HG02588 (cell line): ENCODE data around the gene ZNF678.
A peak's percentile ranks its signal among the peaks of the same experiment; 100 is the strongest.

Experiments used
- ATAC-seq: cut with Tn5 transposase; IDR thresholded peaks from one replicate; pipeline ENCODE4 v1.9.1; 2021; ENCODE audit warnings: mild to moderate bottlenecking, moderate library complexity; ENCODE audit not compliant: unreplicated experiment

The ZNF678 gene

DNA sequence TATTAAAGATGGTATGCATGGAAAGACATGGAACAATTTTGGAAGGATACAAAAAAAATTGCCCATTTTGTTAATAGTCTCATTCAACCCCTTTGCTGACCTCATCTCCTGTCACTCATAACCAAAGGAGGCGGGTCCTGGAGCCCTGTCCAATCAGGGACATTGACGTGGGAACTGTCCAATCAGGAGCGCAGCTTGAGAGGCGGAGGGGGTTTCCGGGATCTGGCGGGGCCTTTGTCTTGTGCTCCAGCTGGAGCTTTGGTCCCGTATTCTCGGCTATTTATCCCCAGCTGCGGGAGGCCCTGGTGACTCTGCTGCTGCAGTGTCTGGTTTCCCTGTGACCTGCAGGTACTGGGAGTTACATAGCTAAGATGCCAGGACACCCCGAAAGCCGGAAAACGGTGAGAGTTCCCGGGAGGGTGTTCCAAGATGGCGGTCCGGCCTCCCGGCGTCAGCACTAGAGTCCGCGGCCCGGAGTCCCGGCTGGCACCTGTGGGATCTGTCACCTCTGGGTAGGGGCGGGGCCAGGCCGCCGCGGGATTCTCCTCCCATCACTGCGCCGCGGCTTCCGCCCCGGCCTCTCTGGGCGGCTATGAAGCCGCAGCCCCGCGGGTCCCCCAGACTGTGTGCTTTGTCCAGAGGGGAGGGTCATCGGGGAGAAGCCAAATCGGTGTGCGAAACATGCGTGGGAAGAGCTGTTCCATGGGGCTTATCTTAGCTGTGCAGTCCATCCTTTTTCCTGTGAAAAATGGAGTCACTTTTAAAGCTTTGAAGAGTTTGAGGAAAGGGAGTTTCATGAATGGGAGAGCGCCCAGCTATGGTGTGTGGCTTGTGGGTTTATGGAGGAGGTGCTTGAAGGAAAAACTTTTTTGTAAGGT lies at the start of gene ZNF678:
TSS of gene ZNF678 (plus strand) at position 233 of the 878 bp plus-strand sequence. CDS start 87,436 bp downstream, outside the sequence.
- peak; percentile 93 for ATAC-seq

DNA sequence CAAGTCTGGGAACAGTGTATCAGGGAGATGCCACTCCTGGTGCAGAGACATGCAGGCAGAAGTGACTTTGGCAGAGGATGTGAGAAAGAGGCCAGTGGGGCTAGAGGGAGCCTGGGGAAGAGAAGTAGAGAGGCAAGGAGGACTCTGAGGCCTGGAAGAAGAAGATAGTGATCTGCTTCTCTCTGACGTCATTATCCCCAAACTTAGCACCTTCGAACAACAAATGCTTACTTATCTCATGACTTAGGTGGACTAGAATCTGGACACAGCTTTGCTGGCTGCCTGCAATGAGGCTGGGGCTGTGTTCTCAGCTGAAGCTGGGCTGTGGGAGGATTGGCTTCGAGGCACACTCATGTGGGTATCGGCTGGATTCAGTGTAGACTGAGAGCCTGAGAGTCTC lies 44.5 kb upstream of the ZNF678 start:
- ATAC-seq: no peak

DNA sequence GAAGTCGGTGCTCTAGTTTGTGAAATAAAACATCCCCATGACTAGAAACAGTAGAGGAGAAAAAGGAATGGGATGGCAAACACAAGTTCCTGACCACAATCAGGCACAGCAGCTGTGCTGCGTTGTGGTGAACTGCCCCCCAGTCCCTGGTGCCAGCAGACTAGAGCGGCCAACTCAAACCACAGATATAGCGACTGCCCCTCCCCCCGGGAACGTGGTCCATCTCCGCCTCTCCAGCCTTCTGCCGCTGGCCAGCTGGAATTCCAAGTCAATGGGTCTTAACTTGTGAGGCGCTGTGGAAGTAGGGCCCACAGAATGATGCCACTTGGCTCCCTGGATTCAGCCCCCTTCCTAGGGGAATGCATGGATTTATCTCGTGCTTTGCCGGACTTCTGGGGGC lies 41.6 kb upstream of the ZNF678 start:
- ATAC-seq: no peak

DNA sequence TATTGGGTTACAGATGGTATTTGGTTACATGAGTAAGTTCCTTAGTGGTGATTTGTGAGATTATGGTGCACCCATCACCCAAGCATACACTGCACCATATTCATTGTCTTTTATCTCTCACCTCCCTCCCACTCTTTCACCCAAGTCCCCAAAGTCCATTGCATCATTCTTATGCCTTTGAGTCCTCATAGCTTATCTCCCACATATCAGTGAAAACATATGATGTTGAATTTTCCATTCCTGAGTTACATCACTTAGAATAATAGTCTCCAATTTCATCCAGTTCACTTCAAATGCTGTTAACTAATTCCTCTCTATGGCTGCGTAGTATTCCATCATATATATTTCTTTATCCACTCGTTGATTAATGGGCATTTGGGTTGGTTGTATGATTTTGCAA lies 36.8 kb upstream of the ZNF678 start:
- no peak for ATAC-seq

DNA sequence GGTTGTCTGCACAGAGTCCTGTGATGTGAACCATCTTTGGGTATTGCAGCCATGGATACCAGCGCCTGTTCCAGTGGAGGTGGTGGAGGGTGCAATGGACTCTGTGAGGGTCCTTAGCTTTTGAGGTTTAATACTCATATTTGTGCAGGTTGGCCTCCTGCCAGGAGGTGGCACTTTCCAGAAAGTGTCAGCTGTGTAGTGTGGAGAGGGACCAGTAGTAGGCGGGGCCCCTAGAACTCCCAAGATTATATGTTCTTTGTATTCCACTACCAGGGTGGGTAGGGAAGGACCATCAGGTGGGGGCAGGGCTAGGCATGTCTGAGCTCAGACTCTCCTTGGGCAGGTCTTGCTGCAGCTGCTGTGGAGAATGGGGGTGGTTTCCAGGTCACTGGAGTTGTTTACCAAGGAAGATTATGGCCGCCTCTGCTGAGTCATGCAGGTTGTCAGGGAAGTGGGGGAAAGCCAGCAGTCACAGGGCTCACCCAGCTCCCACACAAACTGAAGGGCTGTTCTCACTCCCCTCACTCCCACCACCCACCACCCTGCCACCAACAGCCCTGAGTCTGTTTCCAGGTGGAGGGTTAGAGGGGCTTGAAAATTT lies 31.2 kb upstream of the ZNF678 start:
- no peak for ATAC-seq

- no peak for ATAC-seq
Observed at GRCh38 chr1:227540170-227541098, 22.9 kb upstream of the ZNF678 start.

DNA sequence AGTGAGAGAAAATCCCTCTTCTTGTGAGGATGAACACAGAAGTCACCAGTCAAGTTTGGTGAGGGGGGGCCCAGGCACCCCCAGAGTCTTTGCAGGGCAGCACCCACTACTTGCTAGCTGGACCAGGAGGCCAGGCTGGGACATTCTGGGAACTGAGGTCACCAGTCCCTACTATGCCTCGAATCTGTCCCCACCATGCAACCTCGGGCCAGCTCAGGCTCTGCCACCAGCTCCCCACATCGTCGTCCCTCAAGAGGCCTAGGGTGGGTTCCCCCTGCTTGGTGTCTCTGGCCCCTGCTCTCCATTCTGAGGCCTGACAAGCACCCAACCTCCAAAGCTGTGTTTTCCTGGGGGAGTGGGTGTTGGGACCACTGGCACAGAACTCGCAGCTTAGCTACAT lies 22.2 kb upstream of the ZNF678 start:
- no peak for ATAC-seq

DNA sequence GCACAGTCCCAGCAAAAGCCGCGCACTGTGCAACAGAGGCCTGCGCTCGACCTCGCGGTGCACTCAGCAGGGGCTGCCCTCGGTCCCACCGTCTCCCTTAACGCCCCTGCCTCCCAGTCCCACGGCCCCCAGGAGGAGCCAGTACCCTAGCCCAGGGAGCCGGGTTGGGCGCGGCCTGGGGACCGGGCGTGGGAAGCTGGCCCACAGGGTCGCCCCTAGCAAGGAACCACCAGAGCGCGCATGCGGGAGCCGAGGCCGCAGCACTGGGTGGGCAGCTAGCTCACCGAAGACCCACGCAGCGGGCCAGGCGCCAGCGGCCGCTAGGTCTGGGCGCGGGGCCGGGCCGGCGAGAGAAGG lies 21.6 kb upstream of the ZNF678 start:
- ATAC-seq: peak; percentile 16

DNA sequence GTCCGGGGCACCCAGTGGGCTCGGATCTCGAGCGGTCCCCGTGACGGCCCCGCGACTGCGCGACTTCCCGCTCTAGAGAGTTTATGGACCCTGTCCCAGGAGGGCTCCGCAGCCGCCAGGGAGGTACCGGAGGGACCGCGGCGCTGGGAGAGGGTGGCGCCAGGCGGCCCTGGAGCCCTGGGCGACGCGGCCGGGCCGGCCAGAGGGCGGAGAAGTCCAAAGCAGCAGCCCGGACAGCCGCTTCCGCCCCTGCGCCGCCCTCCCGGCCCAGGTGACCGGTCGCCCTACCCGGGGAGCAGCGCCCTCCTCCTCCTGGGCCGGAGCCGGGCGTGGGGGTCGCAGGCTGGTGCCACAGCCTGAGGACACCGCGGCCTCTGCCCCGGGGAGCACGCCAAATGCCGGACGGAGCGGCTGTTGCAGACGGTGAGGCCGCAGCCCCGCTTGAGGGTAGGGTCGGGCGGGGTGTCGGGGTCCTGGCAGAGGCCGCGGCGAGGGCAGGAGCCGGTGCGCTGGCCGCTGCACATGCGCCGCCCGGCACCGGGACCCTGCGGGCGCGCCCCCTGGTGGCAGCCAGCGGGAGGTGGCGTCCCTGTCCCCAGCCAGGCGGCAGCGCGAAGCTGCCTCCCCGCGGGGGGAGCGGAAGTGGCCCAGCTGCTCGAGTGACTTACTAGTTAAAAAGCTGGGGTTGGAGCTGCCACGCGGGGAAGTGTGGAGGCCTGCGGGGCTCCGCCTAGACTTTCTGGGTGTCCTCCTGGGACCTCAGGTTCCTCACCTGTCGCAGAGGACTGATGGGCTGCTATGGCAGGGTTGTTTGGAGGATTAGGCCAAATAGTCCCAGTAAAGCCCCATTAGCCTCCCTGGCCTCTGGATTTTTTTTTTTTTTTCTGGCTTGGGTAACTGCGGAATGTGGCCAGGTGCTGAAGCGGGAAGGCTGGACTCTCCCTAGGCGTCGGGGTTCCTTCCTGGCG lies 20.9 kb upstream of the ZNF678 start:
- ATAC-seq: peak; percentile 94

GRCh38 chr1:227543283-227544066 lies 19.9 kb upstream of the ZNF678 start:
- no peak for ATAC-seq

- no peak for ATAC-seq
Observed at GRCh38 chr1:227544067-227545050, 19.0 kb upstream of the ZNF678 start.

GRCh38 chr1:227545361-227545760 lies 18.0 kb upstream of the ZNF678 start:
- ATAC-seq: no peak

DNA sequence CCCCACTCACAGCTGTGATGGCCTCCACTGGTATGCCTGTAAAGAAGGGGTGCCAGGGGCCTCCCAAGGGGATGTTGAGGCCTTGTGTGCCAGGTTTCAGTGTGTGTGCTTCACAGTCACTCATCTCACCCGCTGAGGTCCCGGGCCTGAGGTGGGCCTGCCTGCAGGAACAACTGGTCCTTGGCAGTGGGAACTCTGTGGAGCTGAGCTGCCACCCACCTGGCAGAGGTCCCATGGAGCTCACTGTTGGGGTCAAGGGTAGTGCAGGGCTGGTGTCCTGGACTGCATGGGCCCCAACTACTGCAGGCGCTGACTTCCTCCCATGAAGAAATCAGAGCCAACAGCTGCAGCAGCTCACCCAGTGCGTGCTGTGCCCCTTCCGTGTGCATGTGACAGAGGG lies 17.3 kb upstream of the ZNF678 start:
- ATAC-seq: no peak

- ATAC-seq: no peak
Observed at GRCh38 chr1:227546598-227547309, 16.6 kb upstream of the ZNF678 start.

DNA sequence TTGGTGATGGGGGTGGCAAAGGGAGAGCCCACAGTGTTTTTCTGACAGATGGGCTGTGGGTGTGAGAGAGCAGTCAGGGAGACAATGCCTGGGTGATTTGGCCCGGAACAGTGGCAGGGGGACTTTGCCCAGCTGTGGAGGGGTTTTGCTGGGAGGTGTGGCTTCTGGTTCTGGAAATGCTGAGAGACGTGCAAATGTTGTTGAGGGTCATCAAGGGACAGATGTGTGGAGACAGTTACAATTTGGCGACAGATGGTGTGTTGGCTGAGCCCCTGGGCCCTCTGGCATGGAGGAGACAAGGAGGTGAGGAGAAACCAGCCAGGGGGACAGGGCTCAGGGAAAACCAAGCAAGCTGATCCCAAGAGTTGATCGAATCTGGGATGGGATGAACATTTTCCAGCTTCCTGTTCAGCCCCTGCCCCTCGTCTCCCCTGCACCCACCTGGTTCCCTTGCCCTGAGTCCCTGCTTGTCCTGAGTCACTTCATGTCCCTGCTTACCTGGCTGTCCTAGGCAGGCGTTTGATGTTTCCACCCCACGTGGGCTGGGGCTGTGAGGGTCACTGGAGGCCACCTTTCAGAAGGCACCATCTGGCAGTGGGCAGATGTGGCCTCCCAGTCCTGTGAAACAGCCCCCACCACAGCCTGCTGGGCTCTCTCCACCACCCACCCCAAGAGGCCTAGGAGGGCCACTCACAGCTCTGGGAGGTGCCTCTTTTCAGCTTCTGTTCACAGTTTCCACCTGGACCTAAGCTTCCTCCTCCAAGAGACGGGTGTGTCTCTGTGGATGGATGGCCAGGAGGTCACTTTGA lies 15.8 kb upstream of the ZNF678 start:
- ATAC-seq: no peak

DNA sequence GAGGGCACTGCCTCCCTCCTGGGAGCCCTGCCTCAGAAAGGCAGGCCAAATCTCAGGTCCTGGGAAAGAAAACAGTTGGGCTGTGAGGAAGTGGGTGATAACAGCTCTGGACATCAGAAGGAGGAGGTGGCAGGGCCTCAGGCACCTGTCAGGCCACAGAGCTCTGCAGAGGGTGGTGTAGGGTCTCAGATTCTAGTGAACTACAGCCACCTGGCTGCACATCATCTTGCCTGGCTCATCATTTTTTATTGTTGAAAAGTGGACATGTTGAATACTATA lies 15.3 kb upstream of the ZNF678 start:
- ATAC-seq: no peak

DNA sequence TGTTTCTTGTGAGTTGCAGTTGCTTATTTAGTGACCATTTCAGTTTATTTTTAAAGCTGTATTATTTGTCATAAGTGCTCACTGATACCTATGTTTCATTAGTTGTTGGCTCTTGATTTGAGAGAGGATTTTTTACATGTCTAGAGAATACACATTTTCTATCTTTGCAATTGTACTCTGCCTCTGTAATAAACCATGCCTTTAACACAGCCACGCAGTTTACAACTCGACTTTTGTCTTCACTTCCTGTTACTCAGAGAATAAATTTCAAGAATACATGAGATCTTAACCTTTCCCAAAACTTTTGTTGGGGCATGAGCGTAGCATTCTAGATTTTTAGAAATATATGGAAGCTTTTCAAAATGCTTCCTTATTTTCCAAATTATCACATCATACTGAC lies 14.9 kb upstream of the ZNF678 start:
- ATAC-seq: no peak
